WTC11 (cell line): ENCODE data around the gene POMGNT1.

Experiments
- ELF4 ChIP-seq: sonication (generic); formaldehyde crosslinking; IDR thresholded peaks from 2 replicates; pipeline ENCODE4 v1.8.1; 2022; ENCODE audit warnings: low read depth, mild to moderate bottlenecking, moderate library complexity, missing genetic modification reagents
- ESRRA ChIP-seq: sonication (generic); formaldehyde crosslinking; IDR thresholded peaks from 2 replicates; pipeline ENCODE4 v1.8.1; 2022; ENCODE audit warnings: mild to moderate bottlenecking, missing genetic modification reagents, borderline replicate concordance
- JUN ChIP-seq: sonication (generic); formaldehyde crosslinking; IDR thresholded peaks from 2 replicates; pipeline ENCODE4 v1.8.0; 2023; ENCODE audit warnings: mild to moderate bottlenecking, missing genetic modification reagents
- NFE2L1 ChIP-seq: sonication (generic); formaldehyde crosslinking; IDR thresholded peaks from 2 replicates; pipeline ENCODE4 v1.8.1; 2023; ENCODE audit warnings: missing genetic modification reagents
- OVOL2 ChIP-seq: fragments of 250-450 bp; sonication (Bioruptor Pico); IDR thresholded peaks from 2 replicates; pipeline ENCODE4 v1.9.0; 2021; ENCODE audit warnings: mild to moderate bottlenecking, borderline replicate concordance
- SP1 ChIP-seq: sonication (generic); formaldehyde crosslinking; conservative IDR thresholded peaks from 2 replicates; pipeline ENCODE4 v1.8.1; 2022; ENCODE audit warnings: missing genetic modification reagents
- ZNF317 ChIP-seq: sonication (generic); formaldehyde crosslinking; IDR thresholded peaks from 2 replicates; pipeline ENCODE4 v1.8.1; 2023; ENCODE audit warnings: low read depth, mild to moderate bottlenecking, moderate library complexity, missing genetic modification reagents, borderline replicate concordance
- TF ChIP-seq, protein P1 (sequence below): fragments of 200-600 bp; IDR thresholded peaks from 2 replicates; pipeline ENCODE4 v1.8.0; 2022; ENCODE audit warnings: antibody characterized with exemption
- TF ChIP-seq, protein P2 (sequence below): sonication (generic); formaldehyde crosslinking; conservative IDR thresholded peaks from 2 replicates; pipeline ENCODE4 v1.8.1; 2022; ENCODE audit warnings: mild to moderate bottlenecking, missing genetic modification reagents

DNA sequence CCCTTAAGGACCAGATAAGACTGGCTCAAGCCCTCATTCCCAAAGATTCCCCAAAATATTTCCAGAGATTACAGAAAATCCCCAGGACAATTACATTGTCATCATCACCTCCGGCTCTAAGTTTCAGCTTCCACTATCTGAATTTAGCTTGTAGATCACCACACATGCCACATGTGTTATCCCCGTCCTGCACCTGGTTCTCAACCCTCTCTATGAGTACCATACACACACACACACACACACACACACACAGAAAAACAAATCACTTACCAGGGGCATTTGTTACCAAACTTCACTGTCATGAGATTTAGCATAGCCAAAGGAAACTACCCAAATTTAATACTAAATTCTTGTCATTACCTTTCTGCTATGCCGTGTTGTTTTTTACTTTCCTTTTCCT, 38.7 kb downstream of the POMGNT1 start:
- TF ChIP-seq ELF4 (CRISPR knock-in tag) (no peak), SP1 (CRISPR knock-in tag) (no peak), JUN (CRISPR knock-in tag) (no peak), ESRRA (CRISPR knock-in tag) (no peak), NFE2L1 (no peak), ZNF317 (CRISPR knock-in tag) (no peak), OVOL2 (no peak)
- TF ChIP-seq, protein P1, sequence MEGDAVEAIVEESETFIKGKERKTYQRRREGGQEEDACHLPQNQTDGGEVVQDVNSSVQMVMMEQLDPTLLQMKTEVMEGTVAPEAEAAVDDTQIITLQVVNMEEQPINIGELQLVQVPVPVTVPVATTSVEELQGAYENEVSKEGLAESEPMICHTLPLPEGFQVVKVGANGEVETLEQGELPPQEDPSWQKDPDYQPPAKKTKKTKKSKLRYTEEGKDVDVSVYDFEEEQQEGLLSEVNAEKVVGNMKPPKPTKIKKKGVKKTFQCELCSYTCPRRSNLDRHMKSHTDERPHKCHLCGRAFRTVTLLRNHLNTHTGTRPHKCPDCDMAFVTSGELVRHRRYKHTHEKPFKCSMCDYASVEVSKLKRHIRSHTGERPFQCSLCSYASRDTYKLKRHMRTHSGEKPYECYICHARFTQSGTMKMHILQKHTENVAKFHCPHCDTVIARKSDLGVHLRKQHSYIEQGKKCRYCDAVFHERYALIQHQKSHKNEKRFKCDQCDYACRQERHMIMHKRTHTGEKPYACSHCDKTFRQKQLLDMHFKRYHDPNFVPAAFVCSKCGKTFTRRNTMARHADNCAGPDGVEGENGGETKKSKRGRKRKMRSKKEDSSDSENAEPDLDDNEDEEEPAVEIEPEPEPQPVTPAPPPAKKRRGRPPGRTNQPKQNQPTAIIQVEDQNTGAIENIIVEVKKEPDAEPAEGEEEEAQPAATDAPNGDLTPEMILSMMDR, result no peak
- TF ChIP-seq, protein P2, sequence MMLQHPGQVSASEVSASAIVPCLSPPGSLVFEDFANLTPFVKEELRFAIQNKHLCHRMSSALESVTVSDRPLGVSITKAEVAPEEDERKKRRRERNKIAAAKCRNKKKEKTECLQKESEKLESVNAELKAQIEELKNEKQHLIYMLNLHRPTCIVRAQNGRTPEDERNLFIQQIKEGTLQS (CRISPR knock-in tag), result no peak
